K562 (cell line): ENCODE measurements around the gene SOSTDC1.

Experiments
- CCNT2 ChIP-seq: IDR thresholded peaks from 2 replicates; pipeline ENCODE4 v1.6.1; 2011; ENCODE audit warnings: borderline replicate concordance, low read depth, mild to moderate bottlenecking, moderate library complexity, mixed read lengths, low read length; ENCODE audit not compliant: insufficient read length; ENCODE audit errors: extremely low read depth
- EP300 ChIP-seq: IDR thresholded peaks from 2 replicates; pipeline ENCODE4 v1.6.1; 2012; ENCODE audit warnings: low read length, improper control_type of control experiment
- POLR2A ChIP-seq: fragments of 450-650 bp; conservative IDR thresholded peaks from 2 replicates; pipeline ENCODE4 v1.6.1; 2016
- RBBP5 ChIP-seq: fragments of 200-600 bp; sonication (generic); IDR thresholded peaks from 2 replicates; pipeline ENCODE4 v1.6.1; 2012; ENCODE audit warnings: borderline replicate concordance, mild to moderate bottlenecking, low read length, control low read depth, inconsistent platforms; ENCODE audit not compliant: insufficient read depth, poor library complexity, severe bottlenecking
- ZNF121 ChIP-seq: sonication (generic); formaldehyde crosslinking; conservative IDR thresholded peaks from 2 replicates; pipeline ENCODE4 v1.8.0; 2022; ENCODE audit warnings: missing genetic modification reagents
- TF ChIP-seq, protein P1 (sequence below), 3 experiments: IDR thresholded peaks in 2 of 3; conservative IDR thresholded peaks in 1 of 3; 2 replicates each; pipeline ENCODE4 v1.5.1; 2011 to 2012; ENCODE audit warnings: low read length in 3 of 3, mild to moderate bottlenecking in 3 of 3, control low read depth in 2 of 3, improper control_type of control experiment in 1 of 3, inconsistent platforms in 1 of 3, low read depth in 1 of 3, mixed read lengths in 1 of 3, moderate library complexity in 1 of 3; ENCODE audit not compliant: insufficient read depth in 2 of 3

GRCh38 chr7:16450366-16450765, 15.2 kb downstream of the SOSTDC1 start:
- no peak for TF ChIP-seq CCNT2
- TF ChIP-seq RBBP5, result no peak
- no peak for TF ChIP-seq ZNF121
- TF ChIP-seq, protein P1, sequence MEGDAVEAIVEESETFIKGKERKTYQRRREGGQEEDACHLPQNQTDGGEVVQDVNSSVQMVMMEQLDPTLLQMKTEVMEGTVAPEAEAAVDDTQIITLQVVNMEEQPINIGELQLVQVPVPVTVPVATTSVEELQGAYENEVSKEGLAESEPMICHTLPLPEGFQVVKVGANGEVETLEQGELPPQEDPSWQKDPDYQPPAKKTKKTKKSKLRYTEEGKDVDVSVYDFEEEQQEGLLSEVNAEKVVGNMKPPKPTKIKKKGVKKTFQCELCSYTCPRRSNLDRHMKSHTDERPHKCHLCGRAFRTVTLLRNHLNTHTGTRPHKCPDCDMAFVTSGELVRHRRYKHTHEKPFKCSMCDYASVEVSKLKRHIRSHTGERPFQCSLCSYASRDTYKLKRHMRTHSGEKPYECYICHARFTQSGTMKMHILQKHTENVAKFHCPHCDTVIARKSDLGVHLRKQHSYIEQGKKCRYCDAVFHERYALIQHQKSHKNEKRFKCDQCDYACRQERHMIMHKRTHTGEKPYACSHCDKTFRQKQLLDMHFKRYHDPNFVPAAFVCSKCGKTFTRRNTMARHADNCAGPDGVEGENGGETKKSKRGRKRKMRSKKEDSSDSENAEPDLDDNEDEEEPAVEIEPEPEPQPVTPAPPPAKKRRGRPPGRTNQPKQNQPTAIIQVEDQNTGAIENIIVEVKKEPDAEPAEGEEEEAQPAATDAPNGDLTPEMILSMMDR (IDR thresholded peaks at IDR 0.05 in 2 of 3, conservative IDR thresholded peaks at IDR 0.05 in 1 of 3; ENCODE audit: insufficient read depth in 2 of 3, low read depth in 1 of 3, low read length in 3 of 3), result no peak
- TF ChIP-seq EP300, result no peak
- TF ChIP-seq POLR2A, result no peak
